Activated T-helper 2 cell treated with anti-CD3 and anti-CD28 coated beads, Interferon-gamma antibody, Interleukin-2, Interleukin-4, amounts not matched to agents 10 μg/mL and 5 μg/mL and 100 μg/mL, durations not matched to agents 14 hours and 24 hours and 36 hours (primary cell): ENCODE data around the gene TKFC. TPM values are rescaled to one million over a fixed set of nuclear protein-coding genes. Genes with fewer than 3 reads are reported as not detected.

ENCODE experiments used
- DNase-seq: peaks from one replicate; pipeline ENCODE4 v3.0.0; 2021; ENCODE audit warnings: low spot score
- H3K27ac Mint-ChIP-seq: one replicate; pipeline ENCODE4 v1.8.0; 2021; ENCODE audit warnings: mixed read lengths
- H3K27me3 Mint-ChIP-seq: one replicate; pipeline ENCODE4 v1.8.0; 2021; ENCODE audit warnings: low read depth, mixed read lengths
- H3K36me3 Mint-ChIP-seq: one replicate; pipeline ENCODE4 v1.8.0; 2021; ENCODE audit warnings: low read depth, mixed read lengths
- H3K4me1 Mint-ChIP-seq: one replicate; pipeline ENCODE4 v1.8.0; 2021; ENCODE audit warnings: low read depth, mixed read lengths
- H3K4me3 Mint-ChIP-seq: one replicate; pipeline ENCODE4 v1.8.0; 2021; ENCODE audit warnings: low read depth, mild to moderate bottlenecking, moderate library complexity, mixed read lengths
- H3K9me3 Mint-ChIP-seq: one replicate; pipeline ENCODE4 v1.8.0; 2021; ENCODE audit warnings: mixed read lengths
- intact Hi-C: fragments of 100-400 bp; cut with micrococcal nuclease; formaldehyde crosslinking; loops from one replicate; pipeline ENCODE4 v1.15.1; 2023
- total RNA-seq: library from RNA; stranded (reverse); gene quantifications from 2 replicates; pipeline ENCODE4 v1.2.3, GENCODE V29; 2022

The TKFC gene
- total RNA-seq, 1 donor from 2014 or later, result 72.8 TPM

DNA sequence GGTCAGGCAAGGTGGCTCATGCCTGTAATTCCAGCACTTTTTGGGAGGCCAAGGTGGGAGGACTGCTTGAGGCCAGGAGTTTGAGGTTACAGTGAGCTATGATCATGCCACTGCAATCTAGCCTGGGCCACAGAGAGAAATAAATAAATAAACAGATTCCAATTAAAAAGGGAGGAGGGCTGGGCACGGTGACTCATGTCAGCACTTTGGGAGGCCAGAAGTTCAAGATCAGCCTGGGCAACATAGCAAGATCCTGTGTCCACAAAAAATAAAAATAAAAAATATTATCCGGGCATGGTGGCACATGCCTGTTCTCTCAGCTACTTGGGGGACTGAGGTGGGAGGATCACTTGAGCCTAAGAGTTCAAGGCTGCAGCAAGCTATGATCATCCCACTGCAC is 21.2 kb downstream of the TKFC start:
- no peak for DNase-seq
- Mint-ChIP-seq H3K27me3 (no peaks in the 10 kb centered on the region), H3K4me1 (peaks cover 2% of the 10 kb centered on the region), H3K9me3 (no peaks in the 10 kb centered on the region), H3K36me3 (peaks cover 28% of the 10 kb centered on the region), H3K4me3 (no peak overlapping the region), H3K27ac (no peak overlapping the region)
- intact Hi-C loops, result no loop called here

GRCh38 chr11:61356706-61357105 is 23.7 kb downstream of the TKFC start:
- Mint-ChIP-seq H3K36me3 (peaks cover 17% of the 10 kb centered on the region), H3K27ac (no peak overlapping the region)
- DNase-seq, result no peak

DNA sequence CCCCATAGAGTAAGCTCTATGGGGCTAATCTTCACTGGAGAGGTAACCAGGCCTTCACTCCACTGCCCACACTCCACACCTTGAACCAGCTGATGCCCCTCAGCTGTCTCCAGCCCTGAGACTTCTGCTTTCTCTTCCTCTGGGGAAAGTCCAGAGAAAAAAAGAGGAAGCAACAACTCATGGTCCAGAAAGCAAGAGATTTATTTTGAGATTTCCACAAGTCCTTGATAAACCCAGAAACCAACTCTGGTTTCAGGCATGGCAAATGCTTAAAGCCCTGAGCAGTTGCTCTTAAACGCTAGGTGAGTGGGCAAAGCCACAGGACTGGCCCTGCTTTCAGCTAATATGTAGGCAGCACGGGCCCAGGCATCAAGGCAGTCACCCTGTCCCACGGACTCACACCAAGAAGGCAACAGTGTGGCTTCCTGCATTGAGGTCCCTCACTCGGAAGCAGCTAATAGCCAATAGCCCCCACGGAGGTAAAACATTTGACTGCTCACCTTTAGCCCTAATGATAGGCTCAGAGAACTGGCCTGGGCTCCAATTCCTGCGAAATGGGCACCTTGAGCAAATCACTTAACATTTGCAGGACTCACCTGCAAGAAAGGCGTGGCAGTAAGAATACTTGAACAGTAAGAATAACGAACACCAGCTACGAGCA is 24.3 kb downstream of the TKFC start:
- Mint-ChIP-seq H3K4me3 (no peak overlapping the region), H3K27ac (no peak overlapping the region), H3K4me1 (peaks cover 12% of the 10 kb centered on the region), H3K9me3 (no peaks in the 10 kb centered on the region), H3K27me3 (no peaks in the 10 kb centered on the region), H3K36me3 (peaks cover 19% of the 10 kb centered on the region)
- DNase-seq, result no peak
- intact Hi-C loops, result no loop called here

More at GRCh38 chr11:61356706-61357105, 23.7 kb downstream of the TKFC start:
- Mint-ChIP-seq H3K27me3 (no peaks in the 10 kb centered on the region), H3K4me1 (peaks cover 12% of the 10 kb centered on the region), H3K4me3 (no peak overlapping the region), H3K9me3 (no peaks in the 10 kb centered on the region)
- intact Hi-C loops, result no loop called here

GRCh38 chr11:61357894-61358239 is 24.8 kb downstream of the TKFC start:
- no peaks in the 10 kb centered on the region for H3K9me3 Mint-ChIP-seq
- intact Hi-C loops, result no loop called here

GRCh38 chr11:61358566-61358965 is 25.5 kb downstream of the TKFC start:
- no peak overlapping the region for H3K27ac Mint-ChIP-seq
- no peaks in the 10 kb centered on the region for H3K27me3 Mint-ChIP-seq
- intact Hi-C loops, result no loop called here
- H3K4me3 Mint-ChIP-seq, result no peak overlapping the region
- H3K36me3 Mint-ChIP-seq, result peaks cover 16% of the 10 kb centered on the region
- DNase-seq, result no peak
- no peaks in the 10 kb centered on the region for H3K9me3 Mint-ChIP-seq
- peaks cover 20% of the 10 kb centered on the region for H3K4me1 Mint-ChIP-seq

More at GRCh38 chr11:61357894-61358239, 24.8 kb downstream of the TKFC start:
- no peak overlapping the region for H3K27ac Mint-ChIP-seq
- H3K4me3 Mint-ChIP-seq, result no peak overlapping the region
- H3K36me3 Mint-ChIP-seq, result peaks cover 18% of the 10 kb centered on the region
- peaks cover 14% of the 10 kb centered on the region for H3K4me1 Mint-ChIP-seq
- no peaks in the 10 kb centered on the region for H3K27me3 Mint-ChIP-seq
- no peak for DNase-seq

- no peak for DNase-seq
- H3K4me1 Mint-ChIP-seq, result peaks cover 22% of the 10 kb centered on the region
- H3K36me3 Mint-ChIP-seq, result peaks cover 21% of the 10 kb centered on the region
- H3K9me3 Mint-ChIP-seq, result no peaks in the 10 kb centered on the region
- intact Hi-C loops, result no loop called here
- H3K4me3 Mint-ChIP-seq, result no peak overlapping the region
- H3K27ac Mint-ChIP-seq, result no peak overlapping the region
- H3K27me3 Mint-ChIP-seq, result no peaks in the 10 kb centered on the region
Observed at GRCh38 chr11:61359516-61359915, 26.5 kb downstream of the TKFC start.

- Mint-ChIP-seq H3K27me3 (no peaks in the 10 kb centered on the region), H3K9me3 (no peaks in the 10 kb centered on the region), H3K36me3 (peaks cover 29% of the 10 kb centered on the region), H3K4me3 (peak overlapping the region; percentile 100), H3K4me1 (peaks cover 22% of the 10 kb centered on the region), H3K27ac (peak overlapping the region; percentile 99)
- DNase-seq, result no peak
- intact Hi-C loops, result no loop called here
Observed at GRCh38 chr11:61361237-61361740, 28.3 kb downstream of the TKFC start.

- no peaks in the 10 kb centered on the region for H3K9me3 Mint-ChIP-seq
Observed at GRCh38 chr11:61361741-61362541, 28.9 kb downstream of the TKFC start, which contains the start of the genes CYB561A3 and TMEM138. Gene CYB561A3 (minus strand): TSS chr11:61361882. CDS start chr11:61356713, 5,169 bp downstream. Gene TMEM138 (plus strand): TSS chr11:61362374. CDS start chr11:61364391, 2,017 bp downstream.

DNA sequence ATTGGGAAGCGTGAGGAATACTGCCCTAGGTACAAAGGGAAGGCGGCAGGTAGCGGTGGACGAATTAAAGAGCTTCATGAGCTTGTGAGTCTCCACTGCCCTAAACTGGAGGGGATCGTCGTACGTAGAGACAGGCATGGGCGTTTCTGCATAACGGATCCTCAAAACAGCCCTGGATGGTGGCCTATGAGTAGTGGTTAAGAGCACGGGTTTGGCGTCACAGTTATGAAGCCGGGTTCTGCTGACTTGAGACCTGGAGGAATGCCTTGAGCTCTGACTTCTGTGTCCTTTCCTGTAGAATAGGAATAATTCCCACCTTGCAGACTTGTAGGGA is 29.5 kb downstream of the TKFC start:
- Mint-ChIP-seq H3K4me1 (peaks cover 22% of the 10 kb centered on the region), H3K36me3 (peaks cover 41% of the 10 kb centered on the region), H3K9me3 (no peaks in the 10 kb centered on the region), H3K27me3 (no peaks in the 10 kb centered on the region), H3K4me3 (peak overlapping the region; percentile 100), H3K27ac (peak overlapping the region; percentile 99)
- intact Hi-C loops, result loop anchor here (1.0 to 2.0 kb wide), 3 partner anchors 29 to 68 kb away; partner anchors contain the start of genes DDB1, SDHAF2, TKFC and TMEM216
- peak; percentile 36 for DNase-seq

More at GRCh38 chr11:61361741-61362541, 28.9 kb downstream of the TKFC start, which contains the start of the genes CYB561A3 and TMEM138:
- Mint-ChIP-seq H3K27ac (peak within 1 kb of the TSS; percentile 99), H3K4me1 (peaks cover 22% of the 10 kb centered on the region), H3K27me3 (no peaks in the 10 kb centered on the region), H3K36me3 (peaks cover 36% of the 10 kb centered on the region), H3K4me3 (peak within 1 kb of the TSS; percentile 100)
- intact Hi-C loops, result loop anchor here (1.0 to 2.0 kb wide), 3 partner anchors 29 to 68 kb away; partner anchors contain the start of genes DDB1, SDHAF2, TKFC and TMEM216
- peak; percentile 91 for DNase-seq

GRCh38 chr11:61364012-61364675 is 31.1 kb downstream of the TKFC start:
- intact Hi-C loops, result no loop called here
- no peaks in the 10 kb centered on the region for H3K9me3 Mint-ChIP-seq
- H3K4me1 Mint-ChIP-seq, result peaks cover 21% of the 10 kb centered on the region
- no peak overlapping the region for H3K27ac Mint-ChIP-seq
- H3K27me3 Mint-ChIP-seq, result no peaks in the 10 kb centered on the region
- DNase-seq, result no peak
- peaks cover 56% of the 10 kb centered on the region for H3K36me3 Mint-ChIP-seq
- peak overlapping the region; percentile 100 for H3K4me3 Mint-ChIP-seq

DNA sequence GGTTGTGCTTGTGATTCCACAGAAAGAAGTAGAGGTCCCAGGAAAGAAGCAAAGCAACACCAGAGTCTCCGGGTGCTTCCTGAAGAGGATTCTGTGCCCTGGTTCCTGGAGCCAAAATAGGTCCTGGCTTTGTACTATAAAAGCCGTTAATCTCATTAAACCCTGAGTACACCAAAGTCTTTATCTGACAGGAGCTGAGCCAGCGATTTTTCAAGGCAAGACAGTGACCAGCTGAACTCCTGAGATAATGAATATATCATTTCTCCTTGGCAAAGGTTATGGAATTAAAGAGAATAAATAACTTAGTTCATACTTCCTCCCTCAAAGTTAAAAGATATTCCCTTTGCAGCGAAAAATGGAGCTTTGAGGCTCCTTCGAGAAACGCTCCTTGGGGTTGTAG is 34.4 kb downstream of the TKFC start:
- H3K27ac Mint-ChIP-seq, result no peak overlapping the region
- peaks cover 18% of the 10 kb centered on the region for H3K4me1 Mint-ChIP-seq
- no peak overlapping the region for H3K4me3 Mint-ChIP-seq
- intact Hi-C loops, result no loop called here
- H3K36me3 Mint-ChIP-seq, result peaks cover 82% of the 10 kb centered on the region
- DNase-seq, result no peak
- peaks cover 4% of the 10 kb centered on the region for H3K9me3 Mint-ChIP-seq
- no peaks in the 10 kb centered on the region for H3K27me3 Mint-ChIP-seq

DNA sequence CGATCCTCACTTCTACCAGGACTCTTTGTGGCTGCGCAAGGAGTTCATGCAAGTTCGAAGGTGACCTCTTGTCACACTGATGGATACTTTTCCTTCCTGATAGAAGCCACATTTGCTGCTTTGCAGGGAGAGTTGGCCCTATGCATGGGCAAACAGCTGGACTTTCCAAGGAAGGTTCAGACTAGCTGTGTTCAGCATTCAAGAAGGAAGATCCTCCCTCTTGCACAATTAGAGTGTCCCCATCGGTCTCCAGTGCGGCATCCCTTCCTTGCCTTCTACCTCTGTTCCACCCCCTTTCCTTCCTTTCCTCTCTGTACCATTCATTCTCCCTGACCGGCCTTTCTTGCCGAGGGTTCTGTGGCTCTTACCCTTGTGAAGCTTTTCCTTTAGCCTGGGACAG is 35.6 kb downstream of the TKFC start:
- Mint-ChIP-seq H3K36me3 (peaks cover 76% of the 10 kb centered on the region), H3K4me1 (peaks cover 10% of the 10 kb centered on the region), H3K4me3 (no peak overlapping the region), H3K9me3 (peaks cover 7% of the 10 kb centered on the region), H3K27ac (no peak overlapping the region), H3K27me3 (no peaks in the 10 kb centered on the region)
- intact Hi-C loops, result no loop called here
- DNase-seq, result no peak
